IMR-90 (cell line): ENCODE measurements around the gene CAMTA1. TPM values are rescaled to one million over a fixed set of nuclear protein-coding genes. Genes with fewer than 3 reads are reported as not detected.

Source experiments
- ATAC-seq: fragments of 200-7000 bp; cut with Tn5 transposase; 2 replicates; pipeline ENCODE4 v1.9.1; 2020; ENCODE audit warnings: low read depth, mild to moderate bottlenecking, moderate library complexity
- BruUV-seq: library from RNA; stranded (reverse); fragments of 400-500 nt; replicated peaks from 2 replicates; lab custom pipeline; 2021; lab: Mats Ljungman, UMichigan
- CTCF ChIA-PET: fragments of 300-600 bp; formaldehyde crosslinking; extraction: SDS; loops from one replicate; lab custom pipeline; 2021; ENCODE audit warnings: antibody characterized with exemption; lab: Yijun Ruan, JAX
- POLR2A ChIA-PET: fragments of 300-600 bp; sonication (Branson Sonifier 250); formaldehyde crosslinking; loops from one replicate; lab custom pipeline; 2022; ENCODE audit warnings: antibody characterized with exemption; ENCODE audit not compliant: unreplicated experiment; lab: Charles Lee
- DNase-seq: peaks from one replicate; pipeline ENCODE4 v3.0.0; 2013
- H2AFZ ChIP-seq: replicated peaks from 2 replicates; pipeline ENCODE3; 2013; ENCODE audit warnings: low read length, mild to moderate bottlenecking; ENCODE audit not compliant: poor library complexity
- H2AK5ac ChIP-seq: 2 replicates; pipeline ENCODE4 v1.6.1; 2013; ENCODE audit warnings: low read depth, low read length, inconsistent platforms
- H2AK9ac ChIP-seq: replicated peaks from 2 replicates; pipeline ENCODE3; 2013; ENCODE audit warnings: mild to moderate bottlenecking, low read depth, low read length, moderate library complexity; ENCODE audit not compliant: poor library complexity
- H2BK120ac ChIP-seq: 2 replicates; pipeline ENCODE4 v1.6.1; 2013; ENCODE audit warnings: low read depth, low read length, inconsistent platforms
- H2BK15ac ChIP-seq: 3 replicates; pipeline ENCODE4 v1.6.1; 2013; ENCODE audit warnings: low read depth, low read length, inconsistent platforms
- H2BK20ac ChIP-seq: 2 replicates; pipeline ENCODE4 v1.6.1; 2013; ENCODE audit warnings: low read depth, mild to moderate bottlenecking, inconsistent platforms, low read length, moderate library complexity
- H2BK5ac ChIP-seq: 2 replicates; pipeline ENCODE4 v1.6.1; 2013; ENCODE audit warnings: mild to moderate bottlenecking, low read depth, low read length, inconsistent platforms; ENCODE audit not compliant: poor library complexity, severe bottlenecking
- H3K14ac ChIP-seq: replicated peaks from 2 replicates; pipeline ENCODE4 v1.6.1; 2013; ENCODE audit warnings: low read depth, low read length, inconsistent platforms
- H3K18ac ChIP-seq: 2 replicates; pipeline ENCODE4 v1.6.1; 2013; ENCODE audit warnings: low read depth, low read length, control low read depth
- H3K23ac ChIP-seq: 2 replicates; pipeline ENCODE4 v1.6.1; 2013; ENCODE audit warnings: low read depth, low read length, inconsistent platforms
- H3K27ac ChIP-seq: 2 replicates; pipeline ENCODE4 v1.5.1; 2013; ENCODE audit warnings: mild to moderate bottlenecking, control low read depth, low read length; ENCODE audit not compliant: insufficient read depth
- H3K27me3 ChIP-seq: 2 replicates; pipeline ENCODE4 v1.6.1; 2013; ENCODE audit warnings: low read length; ENCODE audit not compliant: control insufficient read depth, insufficient read depth
- H3K36me3 ChIP-seq: 2 replicates; pipeline ENCODE4 v1.6.1; 2013; ENCODE audit warnings: low read length, mixed read lengths; ENCODE audit not compliant: control insufficient read depth, insufficient read depth
- H3K4ac ChIP-seq: 2 replicates; pipeline ENCODE4 v1.6.1; 2013; ENCODE audit warnings: low read depth, low read length, inconsistent platforms
- H3K4me1 ChIP-seq: 2 replicates; pipeline ENCODE4 v1.6.1; 2013; ENCODE audit warnings: low read length, mixed read lengths; ENCODE audit not compliant: control insufficient read depth, insufficient read depth
- H3K4me2 ChIP-seq: 2 replicates; pipeline ENCODE4 v1.6.1; 2013; ENCODE audit warnings: low read depth, mild to moderate bottlenecking, control low read depth, low read length, moderate library complexity
- H3K4me3 ChIP-seq: 2 replicates; pipeline ENCODE4 v1.5.1; 2013; ENCODE audit warnings: low read depth, mild to moderate bottlenecking, control low read depth, low read length, moderate library complexity; ENCODE audit not compliant: insufficient read depth
- H3K56ac ChIP-seq: 2 replicates; pipeline ENCODE4 v1.6.1; 2013; ENCODE audit warnings: low read length, inconsistent platforms; ENCODE audit not compliant: insufficient read depth; ENCODE audit errors: extremely low read depth
- H3K79me1 ChIP-seq, 2 experiments: 2 replicates each; pipeline ENCODE4 v1.6.1; 2013; ENCODE audit warnings: low read length in 2 of 2, inconsistent platforms in 1 of 2, low read depth in 1 of 2
- H3K9ac ChIP-seq: 2 replicates; pipeline ENCODE4 v1.6.1; 2013; ENCODE audit warnings: low read depth, low read length, control low read depth
- H3K9me1 ChIP-seq: 2 replicates; pipeline ENCODE4 v1.6.1; 2013; ENCODE audit warnings: low read length, inconsistent platforms; ENCODE audit not compliant: insufficient read depth
- H3K9me3 ChIP-seq: 2 replicates; pipeline ENCODE4 v1.6.1; 2013; ENCODE audit warnings: low read length; ENCODE audit not compliant: control insufficient read depth, insufficient read depth
- H4K20me1 ChIP-seq: 2 replicates; pipeline ENCODE4 v1.6.1; 2013; ENCODE audit warnings: low read length, inconsistent platforms; ENCODE audit not compliant: insufficient read depth
- H4K5ac ChIP-seq: 2 replicates; pipeline ENCODE4 v1.6.1; 2013; ENCODE audit warnings: mild to moderate bottlenecking, low read depth, low read length, control low read depth
- H4K8ac ChIP-seq, 2 experiments: 2 replicates each; pipeline ENCODE4 v1.6.1; 2013; ENCODE audit warnings: low read depth in 2 of 2, low read length in 2 of 2, control low read depth in 1 of 2, inconsistent platforms in 1 of 2
- H4K91ac ChIP-seq: 2 replicates; pipeline ENCODE4 v1.6.1; 2013; ENCODE audit warnings: low read depth, low read length, inconsistent platforms; ENCODE audit not compliant: insufficient read depth
- NFE2L2 ChIP-seq: fragments of 150-350 bp; IDR thresholded peaks from 2 replicates; pipeline ENCODE4 v1.6.1; 2016; ENCODE audit warnings: low read depth, mild to moderate bottlenecking, low read length
- POLR2A ChIP-seq: IDR thresholded peaks from 2 replicates; pipeline ENCODE4 v1.6.1; 2012; ENCODE audit warnings: mild to moderate bottlenecking, low read depth, low read length
- RAD21 ChIP-seq: IDR thresholded peaks from 2 replicates; pipeline ENCODE4 v1.6.1; 2012; ENCODE audit warnings: low read length, improper control_type of control experiment
- RCOR1 ChIP-seq: IDR thresholded peaks from 2 replicates; pipeline ENCODE4 v1.6.1; 2012; ENCODE audit warnings: mild to moderate bottlenecking, low read length, improper control_type of control experiment; ENCODE audit not compliant: insufficient replicate concordance
- RFX5 ChIP-seq: IDR thresholded peaks from 2 replicates; pipeline ENCODE4 v1.8.0; 2012; ENCODE audit warnings: low read depth, mild to moderate bottlenecking, low read length, moderate library complexity
- USF2 ChIP-seq: fragments of 150-350 bp; IDR thresholded peaks from 2 replicates; pipeline ENCODE4 v1.6.1; 2017; ENCODE audit warnings: mild to moderate bottlenecking, antibody characterized with exemption, low read length, low read depth
- WGBS, 2 experiments: methylation state at CpG; one replicate each; pipeline versions ENCODE4 v1.1.5 to v1.1.7; 2013; ENCODE audit warnings: missing lambda C conversion rate in 2 of 2; ENCODE audit not compliant: insufficient read length in 1 of 2; ENCODE audit errors: extremely low coverage in 2 of 2; 5-methylcytosine and 5-hydroxymethylcytosine counted together
- dilution Hi-C: fragments of 300-500 bp; cut with HindIII; formaldehyde crosslinking; loops from one replicate; pipeline ENCODE4 v1.14.3; 2018; ENCODE audit warnings: low sequenced_read_pairs; ENCODE audit not compliant: unreplicated experiment
- in situ Hi-C: fragments of 300-500 bp; cut with MboI; formaldehyde crosslinking; loops from 3 replicates; pipeline ENCODE4 v1.14.3; 2019; ENCODE audit warnings: low sequenced_read_pairs, inconsistent platforms, mixed read lengths
- intact Hi-C: fragments of 100-400 bp; cut with micrococcal nuclease; formaldehyde crosslinking; loops from 2 replicates; pipeline ENCODE4 v1.10.0; 2022
- polyA plus RNA-seq, 3 experiments: library from polyadenylated mRNA; depleted of rRNA; stranded (reverse); fragments of >200 nt; gene quantifications; 2 replicates each; pipeline ENCODE4 v1.2.3, GENCODE V29; 2012; ENCODE audit warnings: low replicate concordance in 1 of 3
- total RNA-seq: library from RNA; depleted of rRNA; stranded (reverse); fragments of >200 nt; gene quantifications from 2 replicates; pipeline ENCODE4 v1.2.3, GENCODE V29; 2012

The CAMTA1 gene
- total and polyA plus RNA-seq, 2 of the 4 experiments (the other 2 are of a cell fraction), result 35.5 to 74.3 TPM

DNA sequence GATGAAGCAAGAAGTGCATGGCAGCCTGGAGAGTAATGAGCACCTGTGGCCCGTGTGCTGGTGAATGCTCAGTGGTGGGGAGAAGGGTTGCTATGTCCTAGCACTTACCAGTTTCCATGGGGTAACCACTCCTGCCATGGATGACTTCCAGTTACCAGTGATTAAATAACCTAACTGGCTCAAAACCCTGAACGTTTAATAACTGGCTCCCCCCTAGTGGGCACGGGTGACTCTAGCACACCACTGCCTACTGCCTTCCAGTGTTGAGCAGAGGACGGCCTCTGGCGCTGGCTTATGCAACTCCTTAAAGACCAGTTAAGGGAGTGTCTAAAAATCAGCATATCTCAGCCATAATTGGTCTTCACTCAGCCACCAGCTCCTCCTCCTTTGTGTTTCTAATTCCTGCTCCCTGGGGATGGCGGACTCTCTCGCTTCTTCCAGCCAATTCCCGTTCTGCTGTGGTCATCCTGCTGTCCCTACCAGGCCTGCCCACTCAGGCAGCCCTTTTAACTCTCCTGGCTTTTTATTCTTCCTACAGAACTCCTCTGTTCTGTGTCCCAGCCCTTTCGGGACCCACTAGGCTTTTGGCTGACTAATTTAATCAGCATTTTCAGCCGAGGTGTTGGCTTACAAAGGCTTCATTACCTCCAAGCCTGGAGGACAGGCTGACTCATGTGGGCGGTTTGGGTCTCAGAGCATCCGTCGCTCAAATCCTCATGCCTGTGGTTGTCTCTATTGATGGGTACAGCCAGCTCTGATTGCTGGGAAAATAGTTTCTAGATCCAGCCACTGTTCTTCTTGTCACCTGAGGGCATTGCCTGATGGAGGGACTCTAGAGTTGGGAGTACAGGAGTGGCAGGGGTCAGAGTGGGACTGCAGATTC, 332.4 kb downstream of the CAMTA1 start (continued):
- TF ChIP-seq RAD21, result peak; percentile 36; the same call in 1 of the 2 replicates
- no peak for TF ChIP-seq USF2

- ChIA-PET CTCF (no interaction called here), POLR2A (no interaction called here)
- H3K14ac ChIP-seq, result no peak overlapping the region
- in situ Hi-C loops (no loop called here), dilution Hi-C loops (no loop called here), intact Hi-C loops (no loop called here)
- no peak overlapping the region for H2AFZ ChIP-seq
- DNase-seq (no peak), ATAC-seq (no peak)
- no peak overlapping the region for H4K91ac ChIP-seq
- H3K23ac ChIP-seq, result no peak overlapping the region
- H2AK9ac ChIP-seq, result no peak overlapping the region
- H3K4ac ChIP-seq, result no peak overlapping the region
- no TSS peak for BruUV-seq
- H3K36me3 ChIP-seq, result no peaks in the 10 kb centered on the region
- H2BK20ac ChIP-seq, result peak overlapping the region; percentile 41
- peaks cover 7% of the 10 kb centered on the region for H3K27me3 ChIP-seq
- H3K4me2 ChIP-seq, result no peak overlapping the region
- no peak overlapping the region for H3K56ac ChIP-seq
- no peak overlapping the region for H3K9ac ChIP-seq
- H3K18ac ChIP-seq, result no peak overlapping the region
- no peak for TF ChIP-seq RFX5
- TF ChIP-seq RCOR1, result no peak
- no peak for TF ChIP-seq NFE2L2
- no peak for TF ChIP-seq POLR2A
- WGBS, 2 experiments, result 75% methylated on average over 1 of the region's 7 CpGs; no CpG with 5 or more reads in 1 of the 2 experiments
- H4K8ac ChIP-seq, result no peak overlapping the region
- no peak overlapping the region for H4K5ac ChIP-seq
- no peaks in the 10 kb centered on the region for H3K79me1 ChIP-seq
- H2BK15ac ChIP-seq, result no peak overlapping the region
- no peak overlapping the region for H2BK120ac ChIP-seq
- no peak overlapping the region for H3K27ac ChIP-seq
- no peaks in the 10 kb centered on the region; the same call in 1 of the 2 replicates for H3K9me3 ChIP-seq
- H3K4me3 ChIP-seq, result no peak overlapping the region
- H2BK5ac ChIP-seq, result no peak overlapping the region
- no peaks in the 10 kb centered on the region for H3K9me1 ChIP-seq
- peaks cover 2% of the 10 kb centered on the region; the same call in 1 of the 2 replicates for H3K4me1 ChIP-seq
- no peak overlapping the region for H2AK5ac ChIP-seq
- H4K20me1 ChIP-seq, result no peaks in the 10 kb centered on the region
Measured at GRCh38 chr1:7119156-7119555, 333.9 kb downstream of the CAMTA1 start.
